GM12878 (cell line): Measurements from ENCODE around the gene TEDC1.

Source experiments
- CBFB ChIP-seq: IDR thresholded peaks from 2 replicates; pipeline ENCODE4 v1.6.1; 2016; ENCODE audit warnings: antibody characterized with exemption, low read depth
- CTCF ChIP-seq, 3 experiments: IDR thresholded peaks in 2 of 3; conservative IDR thresholded peaks in 1 of 3; 2 replicates each; pipeline ENCODE4 v1.5.1; 2011; ENCODE audit warnings: low read depth in 3 of 3, low read length in 3 of 3, mild to moderate bottlenecking in 3 of 3, control low read depth in 2 of 3, moderate library complexity in 2 of 3, inconsistent platforms in 1 of 3, mixed read lengths in 1 of 3; ENCODE audit not compliant: control insufficient read depth in 2 of 3, insufficient read depth in 1 of 3; ENCODE audit errors: extremely low read depth in 1 of 3
- DPF2 ChIP-seq: fragments of 450-650 bp; IDR thresholded peaks from 2 replicates; pipeline ENCODE4 v1.6.1; 2017; ENCODE audit warnings: mild to moderate bottlenecking
- EZH2 ChIP-seq: IDR thresholded peaks from 2 replicates; pipeline ENCODE4 v1.6.1; 2012; ENCODE audit warnings: low read depth, mild to moderate bottlenecking, control low read depth, inconsistent platforms, low read length, borderline replicate concordance; ENCODE audit not compliant: control insufficient read depth
- FOXM1 ChIP-seq: IDR thresholded peaks from 2 replicates; pipeline ENCODE4 v1.6.1; 2012; ENCODE audit warnings: low read depth, mild to moderate bottlenecking, inconsistent platforms, low read length, moderate library complexity
- KDM1A ChIP-seq: fragments of 200-600 bp; sonication (generic); IDR thresholded peaks from 2 replicates; pipeline ENCODE4 v1.6.1; 2016; ENCODE audit warnings: borderline replicate concordance
- MAX ChIP-seq: IDR thresholded peaks from 2 replicates; pipeline ENCODE4 v1.6.1; 2012; ENCODE audit warnings: low read depth, low read length, improper control_type of control experiment
- NFYB ChIP-seq: IDR thresholded peaks from 2 replicates; pipeline ENCODE4 v1.6.1; 2011; ENCODE audit warnings: low read depth, mild to moderate bottlenecking, low read length, improper control_type of control experiment, moderate library complexity; ENCODE audit not compliant: insufficient read depth
- POLR2A ChIP-seq: IDR thresholded peaks from 2 replicates; pipeline ENCODE4 v1.6.1; 2011; ENCODE audit warnings: low read depth, mild to moderate bottlenecking, low read length
- POLR2AphosphoS5 ChIP-seq: IDR thresholded peaks from 2 replicates; pipeline ENCODE4 v1.6.1; 2011; ENCODE audit warnings: mild to moderate bottlenecking, low read length, inconsistent platforms
- SMC3 ChIP-seq: IDR thresholded peaks from 2 replicates; pipeline ENCODE4 v1.6.1; 2011; ENCODE audit warnings: low read length, improper control_type of control experiment, borderline replicate concordance
- SP1 ChIP-seq: IDR thresholded peaks from one replicate; pipeline ENCODE4 v1.6.1; 2011; ENCODE audit warnings: low read depth, low read length

- no peak for TF ChIP-seq CTCF (IDR thresholded peaks at IDR 0.05 in 2 of 3, conservative IDR thresholded peaks at IDR 0.05 in 1 of 3; ENCODE audit: control insufficient read depth in 2 of 3, extremely low read depth in 1 of 3, insufficient read depth in 1 of 3, low read depth in 3 of 3, low read length in 3 of 3)
- TF ChIP-seq SMC3 = no peak
- no peak for TF ChIP-seq FOXM1
- no peak for TF ChIP-seq NFYB
- no peak for TF ChIP-seq SP1
- TF ChIP-seq DPF2 = no peak
- no peak for TF ChIP-seq POLR2A
- TF ChIP-seq KDM1A = no peak
- no peak for TF ChIP-seq POLR2AphosphoS5
- TF ChIP-seq MAX = no peak
- no peak for TF ChIP-seq EZH2
- no peak for TF ChIP-seq CBFB
Measured at GRCh38 chr14:105472486-105472991, 18.5 kb upstream of the TEDC1 start.
